ENCODE measurements around the gene FURIN.

GRCh38 chr15:90819850-90820249 lies 48.5 kb upstream of the FURIN start:
- no peak for TF ChIP-seq POLR2A (IDR thresholded peaks at IDR 0.05)
- TF ChIP-seq, protein P1, sequence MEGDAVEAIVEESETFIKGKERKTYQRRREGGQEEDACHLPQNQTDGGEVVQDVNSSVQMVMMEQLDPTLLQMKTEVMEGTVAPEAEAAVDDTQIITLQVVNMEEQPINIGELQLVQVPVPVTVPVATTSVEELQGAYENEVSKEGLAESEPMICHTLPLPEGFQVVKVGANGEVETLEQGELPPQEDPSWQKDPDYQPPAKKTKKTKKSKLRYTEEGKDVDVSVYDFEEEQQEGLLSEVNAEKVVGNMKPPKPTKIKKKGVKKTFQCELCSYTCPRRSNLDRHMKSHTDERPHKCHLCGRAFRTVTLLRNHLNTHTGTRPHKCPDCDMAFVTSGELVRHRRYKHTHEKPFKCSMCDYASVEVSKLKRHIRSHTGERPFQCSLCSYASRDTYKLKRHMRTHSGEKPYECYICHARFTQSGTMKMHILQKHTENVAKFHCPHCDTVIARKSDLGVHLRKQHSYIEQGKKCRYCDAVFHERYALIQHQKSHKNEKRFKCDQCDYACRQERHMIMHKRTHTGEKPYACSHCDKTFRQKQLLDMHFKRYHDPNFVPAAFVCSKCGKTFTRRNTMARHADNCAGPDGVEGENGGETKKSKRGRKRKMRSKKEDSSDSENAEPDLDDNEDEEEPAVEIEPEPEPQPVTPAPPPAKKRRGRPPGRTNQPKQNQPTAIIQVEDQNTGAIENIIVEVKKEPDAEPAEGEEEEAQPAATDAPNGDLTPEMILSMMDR (IDR thresholded peaks at IDR 0.05) = no peak
- TF ChIP-seq POLR2AphosphoS5 (IDR thresholded peaks at IDR 0.05) = no peak

All from breast epithelium (tissue), 3 donors.